Activated CD4-positive, CD25-positive, alpha-beta regulatory T cell treated with anti-CD3 and anti-CD28 coated beads, Interleukin-2, amount 50 U/mL, for 16 hours (primary cell): ENCODE measurements around the gene ABLIM2.
"Not testable (repeated sequence)": the region's sequence is repeated elsewhere in the genome, so short reads cannot be mapped to it uniquely, and the experiment has no call there.

Experiments
- DNase-seq: peaks from one replicate; pipeline ENCODE4 v3.0.0-alpha.2; 2020; ENCODE audit warnings: low read depth, low spot score

ABLIM2 gene

DNA sequence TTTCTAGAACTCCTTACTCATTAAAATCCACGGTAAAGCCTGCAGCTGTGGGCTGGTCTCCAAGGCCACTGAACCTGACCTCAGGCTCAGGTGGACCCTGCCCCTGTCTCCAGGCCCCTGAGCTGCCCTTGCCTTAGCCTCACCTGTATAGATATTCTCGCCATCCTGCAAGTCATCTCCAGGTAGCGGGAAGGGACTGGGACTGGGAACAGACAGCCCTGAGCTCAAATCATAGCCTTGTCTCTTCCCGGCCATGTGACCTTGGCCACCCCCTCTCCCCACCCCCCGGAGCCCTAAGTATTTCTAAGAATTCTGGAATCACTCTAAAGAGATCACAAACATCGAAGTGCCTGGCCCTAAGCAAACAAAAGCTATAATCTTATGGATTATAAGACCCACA, 17.7 kb downstream of the ABLIM2 start:
- DNase-seq: no peak

- not testable (repeated sequence) for DNase-seq
Observed at GRCh38 chr4:8139726-8140125, 18.9 kb downstream of the ABLIM2 start.

DNA sequence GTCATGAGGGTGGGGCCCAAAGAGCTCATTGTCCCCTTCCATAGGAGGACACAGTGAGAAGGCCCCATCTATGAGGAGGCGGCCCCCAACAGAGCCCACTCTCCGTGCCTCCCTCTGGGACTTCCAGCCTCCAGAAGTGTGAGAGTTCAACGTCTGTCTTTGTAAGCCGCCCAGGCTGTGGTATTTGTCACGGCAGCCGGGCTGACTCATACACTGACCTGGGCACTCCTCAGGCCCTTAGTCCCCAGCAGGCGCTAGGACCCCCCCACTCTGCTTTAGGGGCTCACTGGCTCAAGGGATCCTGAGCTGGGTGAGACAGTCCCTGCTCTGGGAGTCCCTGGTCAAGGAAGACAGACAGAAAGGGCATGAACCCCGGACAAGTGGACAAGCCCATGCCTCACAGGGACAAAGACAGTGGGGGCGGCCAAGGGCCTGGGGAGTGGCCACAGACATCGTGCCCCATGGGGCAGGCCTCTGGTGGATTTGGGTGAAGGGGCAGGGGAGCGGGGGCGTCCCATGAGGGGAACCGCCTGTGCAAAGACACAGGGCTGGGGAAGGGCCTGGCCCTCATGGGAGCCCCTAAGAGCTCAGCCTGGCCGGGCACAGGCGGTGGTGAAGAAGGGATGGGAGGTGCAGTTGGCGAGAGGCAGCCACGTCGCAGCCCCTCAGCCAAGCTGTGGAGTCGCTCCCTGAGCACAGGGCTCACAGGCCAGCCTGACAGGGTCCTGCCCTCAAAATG, 21.5 kb downstream of the ABLIM2 start:
- DNase-seq: no peak

- DNase-seq: no peak
Observed at GRCh38 chr4:8136529-8136928, 22.1 kb downstream of the ABLIM2 start.

DNA sequence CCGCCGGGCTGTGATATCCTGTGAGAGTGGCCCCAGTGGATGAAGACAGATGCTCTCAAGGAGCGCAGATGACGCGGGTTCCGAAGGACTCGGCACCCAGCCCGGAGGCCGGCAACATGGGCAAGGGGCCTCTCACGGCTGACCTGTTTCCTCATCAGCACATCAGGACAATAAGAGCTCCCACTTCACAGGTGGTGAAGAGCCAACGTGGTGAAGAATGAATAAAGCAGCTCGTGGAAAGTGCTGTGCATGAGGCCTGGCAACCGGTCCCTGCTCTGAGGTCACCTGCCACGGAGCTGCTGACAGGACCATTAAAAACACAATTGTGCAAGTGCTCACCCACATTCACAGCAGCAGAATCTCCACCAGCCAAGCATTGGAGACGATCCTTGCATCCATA, 22.9 kb downstream of the ABLIM2 start:
- no peak for DNase-seq

DNA sequence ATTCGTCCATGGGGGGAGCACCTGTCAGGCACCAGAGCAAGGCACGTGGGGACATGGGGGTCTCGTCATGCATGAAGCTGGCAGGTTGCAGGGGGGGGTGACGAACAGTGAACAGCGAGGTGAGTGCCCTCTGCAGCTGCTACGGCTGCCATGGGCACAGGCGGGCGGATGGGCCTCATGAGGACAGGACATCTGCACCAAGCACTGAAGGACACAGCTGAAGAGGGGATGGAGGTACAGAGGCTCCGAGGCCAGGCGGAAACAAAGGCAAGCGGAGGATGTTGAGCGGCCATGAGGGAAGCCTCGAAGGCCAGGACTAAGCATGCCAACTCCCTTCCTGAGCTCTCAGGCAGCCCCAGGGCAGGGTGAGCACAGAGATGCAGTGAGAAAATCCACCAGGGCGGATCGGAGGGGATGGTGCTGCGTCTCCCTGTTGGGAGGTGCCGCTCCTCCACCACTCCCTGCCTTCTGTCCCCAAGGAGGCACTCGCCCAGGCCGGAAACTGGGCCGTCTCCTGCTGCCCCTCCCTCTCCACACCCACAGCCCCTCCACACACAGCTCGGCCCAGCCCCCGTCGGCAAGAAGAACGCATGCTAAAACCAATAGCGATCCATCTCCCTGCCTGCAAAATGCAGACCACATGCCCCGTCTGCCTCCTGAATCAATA, 24.6 kb downstream of the ABLIM2 start:
- no peak for DNase-seq

- no peak for DNase-seq
Observed at GRCh38 chr4:8132947-8133705, 25.5 kb downstream of the ABLIM2 start.

DNA sequence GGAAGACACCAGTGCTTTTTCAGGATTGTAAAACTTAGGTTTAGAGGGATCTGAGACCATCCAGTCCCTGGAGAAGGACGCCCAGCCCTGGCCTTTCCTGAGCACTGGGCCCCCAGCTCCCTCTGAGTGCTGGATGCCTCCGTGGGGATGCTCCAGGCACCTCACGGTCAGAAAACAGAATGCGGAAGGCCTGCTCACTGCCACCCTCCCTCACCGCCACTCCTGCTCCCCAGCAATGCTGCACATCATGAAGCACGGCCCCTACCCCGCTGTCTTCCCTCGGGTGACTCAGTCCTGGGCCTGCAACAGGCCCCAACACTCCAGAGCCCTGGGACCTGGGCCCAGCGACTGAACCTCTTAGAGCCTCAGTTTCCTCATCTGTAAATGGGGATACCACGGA, 26.2 kb downstream of the ABLIM2 start:
- DNase-seq: no peak

DNA sequence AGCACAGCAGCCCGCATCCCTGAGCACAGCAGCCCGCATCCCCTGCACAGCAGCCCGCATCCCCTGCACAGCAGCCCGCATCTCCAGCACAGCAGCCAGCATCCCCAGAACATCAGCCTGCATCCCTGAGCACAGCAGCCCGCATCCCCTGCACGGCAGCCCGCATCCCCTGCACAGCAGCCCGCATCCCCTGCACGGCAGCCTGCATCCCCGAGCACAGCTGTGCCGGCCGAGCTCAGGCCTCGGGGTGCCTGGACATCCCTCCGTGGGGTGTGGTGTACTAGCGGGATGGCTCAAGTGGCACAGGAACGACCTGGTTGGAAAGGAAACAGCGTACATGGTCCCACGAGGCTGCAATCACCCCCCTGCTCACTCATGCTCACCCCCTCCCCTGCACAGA, 26.8 kb downstream of the ABLIM2 start:
- no peak for DNase-seq

DNA sequence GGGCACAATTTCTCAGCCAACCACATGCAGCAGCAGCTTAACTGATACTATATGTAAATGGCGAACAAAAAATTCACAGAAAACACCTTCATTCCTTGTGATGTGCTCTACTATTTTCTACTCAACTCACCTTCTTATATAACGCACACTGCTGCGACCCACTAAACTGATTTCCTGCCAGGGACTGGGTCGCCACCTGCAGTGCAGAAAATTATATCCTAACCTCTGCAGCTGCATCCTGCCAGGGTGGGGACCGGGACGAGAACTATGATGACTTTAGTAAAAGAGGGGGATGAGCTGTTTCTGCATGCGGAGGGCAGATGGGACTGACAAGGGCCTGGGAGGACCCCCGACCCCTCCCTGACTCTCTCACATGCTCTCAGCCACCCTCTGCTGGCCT, 27.4 kb downstream of the ABLIM2 start:
- DNase-seq: no peak

DNA sequence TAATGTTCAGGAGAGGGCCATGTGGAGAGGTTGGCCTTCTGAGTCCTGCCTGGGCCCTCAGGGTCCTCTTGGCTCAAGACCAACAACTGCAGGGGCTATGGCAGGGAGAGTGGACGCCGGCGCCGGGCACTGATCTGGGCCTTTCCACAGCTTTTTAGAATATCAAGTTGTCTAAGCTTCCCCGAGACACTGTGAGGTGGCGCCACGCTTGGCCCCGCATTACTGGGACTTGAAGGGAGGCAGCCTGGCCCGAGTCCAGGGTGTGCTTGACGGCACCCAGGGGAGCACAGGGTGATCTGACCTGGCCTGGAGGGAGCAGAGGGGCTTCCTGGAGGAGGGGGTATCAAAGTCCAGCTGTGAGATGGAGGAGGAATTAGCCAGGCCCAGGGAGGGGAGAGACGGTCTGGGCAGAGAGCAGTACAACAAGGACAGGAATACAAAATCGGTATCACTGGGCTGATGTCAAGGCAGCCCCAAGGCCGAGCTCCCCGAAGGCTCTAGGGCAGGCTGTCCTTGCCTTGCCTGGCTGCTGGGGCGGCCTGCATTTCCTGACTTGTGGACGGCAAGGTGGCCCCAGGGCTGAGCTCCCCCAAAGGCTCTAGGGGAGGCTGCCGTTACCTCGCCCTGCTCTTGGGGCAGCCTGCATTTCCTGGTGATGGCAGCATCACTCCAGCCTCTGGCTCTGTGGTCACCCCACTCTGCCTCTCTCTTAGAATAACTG, 28.1 kb downstream of the ABLIM2 start:
- DNase-seq: no peak

DNA sequence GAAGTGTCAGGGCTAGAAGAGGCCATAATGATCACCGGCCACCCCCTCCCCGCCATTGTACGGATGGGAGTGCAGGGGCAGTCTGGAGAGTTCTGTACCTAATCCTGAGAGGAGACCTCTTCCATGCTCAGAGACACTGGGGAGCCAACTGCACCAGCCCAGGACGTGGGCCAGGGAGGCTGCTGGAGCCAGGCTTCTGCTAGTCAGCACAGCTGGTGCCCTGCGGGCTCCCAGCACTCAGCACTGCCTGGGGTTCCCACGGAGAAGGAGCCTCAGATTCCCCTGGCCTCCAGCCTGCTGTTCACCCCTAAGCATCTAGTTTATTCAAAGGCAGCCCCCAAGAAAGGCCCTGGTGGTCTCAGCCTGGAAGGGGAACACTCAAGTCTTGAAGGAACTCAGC, 28.8 kb downstream of the ABLIM2 start:
- no peak for DNase-seq

GRCh38 chr4:8129136-8129535, 29.5 kb downstream of the ABLIM2 start:
- DNase-seq: no peak

- no peak for DNase-seq
Observed at GRCh38 chr4:8128100-8128856, 30.3 kb downstream of the ABLIM2 start.

GRCh38 chr4:8127051-8127826, 31.4 kb downstream of the ABLIM2 start:
- no peak for DNase-seq

DNA sequence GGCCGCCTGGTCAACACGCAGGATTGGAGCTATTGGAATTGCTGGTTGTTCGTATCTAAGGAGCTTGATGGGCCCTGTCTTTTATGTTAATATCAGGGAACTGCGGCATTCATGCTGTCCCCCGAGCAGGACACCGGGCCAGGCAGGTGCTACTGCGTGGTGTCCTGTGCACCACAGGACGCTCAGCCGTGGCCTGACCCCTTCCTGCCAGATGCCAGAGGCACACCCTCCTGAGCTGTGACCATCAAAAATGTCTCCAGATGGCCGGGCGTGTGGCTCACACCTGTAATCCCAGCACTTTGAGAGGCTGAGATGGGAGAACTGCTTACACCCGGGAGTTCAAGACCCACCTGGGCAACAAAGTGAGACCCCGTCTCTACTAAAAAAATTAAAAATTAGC, 32.1 kb downstream of the ABLIM2 start:
- DNase-seq: no peak

DNA sequence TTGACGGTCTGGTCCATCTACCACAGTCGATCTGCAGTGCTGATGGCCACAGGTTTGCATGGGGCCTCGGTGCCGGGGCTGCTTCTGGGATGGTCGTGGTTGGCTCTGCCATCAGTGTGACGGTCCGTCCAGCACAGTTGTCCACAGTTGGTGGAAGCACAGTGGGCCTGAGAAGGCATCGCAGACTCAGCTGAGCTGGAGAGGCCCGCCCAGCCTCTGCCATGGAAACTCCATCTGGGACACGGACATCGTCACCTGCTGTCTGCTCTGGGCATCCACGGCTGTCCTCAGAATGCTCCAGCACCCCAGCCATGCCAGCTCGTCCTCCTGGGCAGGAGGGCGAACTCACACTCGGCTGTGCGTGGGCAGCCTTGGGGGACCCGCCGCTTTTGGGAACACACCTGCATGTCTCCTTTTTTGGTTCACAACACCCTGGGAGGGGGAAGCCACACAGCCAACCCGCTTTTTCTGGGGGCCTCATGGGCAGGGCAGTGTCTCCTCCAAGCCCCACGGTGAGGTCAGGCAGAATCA, 33.0 kb downstream of the ABLIM2 start:
- DNase-seq: no peak

GRCh38 chr4:8123870-8124269, 34.7 kb downstream of the ABLIM2 start:
- no peak for DNase-seq

- DNase-seq: no peak
Observed at GRCh38 chr4:8123389-8123788, 35.2 kb downstream of the ABLIM2 start.

- DNase-seq: no peak
Observed at GRCh38 chr4:8122746-8123145, 35.9 kb downstream of the ABLIM2 start.
